Panc1 (cell line): ENCODE measurements around the gene C9orf153.

Source experiments
- CTCF ChIP-seq: fragments of 450-650 bp; IDR thresholded peaks from 2 replicates; pipeline ENCODE4 v1.5.1; 2017; ENCODE audit warnings: mild to moderate bottlenecking
- REST ChIP-seq, 2 experiments: IDR thresholded peaks; 2 replicates each; pipeline ENCODE4 v1.6.1; 2011 to 2012; ENCODE audit warnings: low read depth in 2 of 2, control low read depth in 1 of 2, low read length in 1 of 2, mild to moderate bottlenecking in 1 of 2, moderate library complexity in 1 of 2; ENCODE audit not compliant: insufficient read depth in 1 of 2
- SIN3A ChIP-seq: IDR thresholded peaks from 2 replicates; pipeline ENCODE4 v1.6.1; 2012; ENCODE audit warnings: low read depth, mild to moderate bottlenecking, low read length, moderate library complexity, borderline replicate concordance; ENCODE audit not compliant: insufficient read depth
- TCF7L2 ChIP-seq: IDR thresholded peaks from 2 replicates; pipeline ENCODE4 v1.6.1; 2011; ENCODE audit warnings: mild to moderate bottlenecking, low read depth, low read length, inconsistent platforms

GRCh38 chr9:86207193-86207592 is 52.3 kb downstream of the C9orf153 start:
- TF ChIP-seq CTCF (no peak), TCF7L2 (no peak), SIN3A (no peak), REST (IDR thresholded peaks at IDR 0.05; ENCODE audit: insufficient read depth in 1 of 2, low read depth in 2 of 2, low read length in 1 of 2) (no peak)
